Upper lobe of left lung (tissue), 6 donors: ENCODE measurements around the gene GLP2R. TPM values are rescaled to one million over a fixed set of nuclear protein-coding genes. Genes with fewer than 3 reads are reported as not detected.

Source experiments
- ATAC-seq, 2 donors: fragments of 200-7000 bp; cut with Tn5 transposase; one replicate each; pipeline ENCODE4 v1.9.1; 2022; ENCODE audit warnings: mild to moderate bottlenecking in 2 of 2, moderate library complexity in 2 of 2; ENCODE audit not compliant: low FRiP score in 2 of 2
- DNase-seq, 2 donors: peaks; one replicate each; pipeline ENCODE4 v3.0.0-alpha.2; 2019 to 2020
- H3K27ac ChIP-seq, 4 donors: fragments of 200-600 bp; sonication (generic); one replicate each; pipeline ENCODE4 v1.5.1; 2016 to 2019
- H3K27me3 ChIP-seq, 4 donors: fragments of 200-600 bp; sonication (generic); one replicate each; pipeline ENCODE4 v1.5.1; 2017 to 2019
- H3K36me3 ChIP-seq, 4 donors: fragments of 200-600 bp; sonication (generic); one replicate each; pipeline ENCODE4 v1.5.1; 2016 to 2019
- H3K4me1 ChIP-seq, 4 donors: fragments of 200-600 bp; sonication (generic); one replicate each; pipeline ENCODE4 v1.5.1; 2018 to 2019
- H3K4me3 ChIP-seq, 4 donors: fragments of 200-600 bp; sonication (generic); one replicate each; pipeline ENCODE4 v1.5.1; 2017 to 2019; ENCODE audit warnings: mild to moderate bottlenecking in 2 of 4, moderate library complexity in 1 of 4
- H3K9me3 ChIP-seq, 4 donors: fragments of 200-600 bp; sonication (generic); one replicate each; pipeline ENCODE4 v1.5.1; 2018 to 2019
- EP300 ChIP-seq, 4 donors: sonication (generic); formaldehyde crosslinking; IDR thresholded peaks; one replicate each; pipeline ENCODE4 v1.5.1; 2017; ENCODE audit warnings: antibody characterized with exemption in 4 of 4, control low read depth in 2 of 4
- POLR2A ChIP-seq, 4 donors: fragments of 450-650 bp; IDR thresholded peaks; one replicate each; pipeline ENCODE4 v1.5.1; 2016 to 2017; ENCODE audit warnings: antibody characterized with exemption in 4 of 4, mild to moderate bottlenecking in 2 of 4
- POLR2AphosphoS5 ChIP-seq, 2 donors: sonication (generic); formaldehyde crosslinking; IDR thresholded peaks; one replicate each; pipeline ENCODE4 v1.5.1; 2017; ENCODE audit warnings: antibody characterized with exemption in 2 of 2
- WGBS, 2 donors: methylation state at CpG; one replicate each; pipeline ENCODE4 v1.1.5; 2017 to 2018; 5-methylcytosine and 5-hydroxymethylcytosine counted together
- total RNA-seq, 6 donors: library from RNA; depleted of rRNA in 4 of 6; stranded (reverse); fragments of >200 nt in 4 of 6; gene quantifications; one replicate each; pipeline versions ENCODE4 v1.1.0 to v1.2.1, GENCODE V29; 2016 to 2021
- TF ChIP-seq, protein P1 (sequence below), 6 experiments: fragments of 450-650 bp in 4 of 6; fragments of 200-600 bp in 2 of 6; sonication (generic) in 2 of 6; IDR thresholded peaks; one replicate each; pipeline ENCODE4 v1.5.1; 2016 to 2019; ENCODE audit warnings: antibody characterized with exemption in 6 of 6
- donor health status: DM: no; HTN: no; CAD: no; lungs with moderate emphysema.
- donor health status: DM: no; HTN: yes; CAD: no; lungs with severe emphysema.

GLP2R gene
- total RNA-seq, 6 donors from 2014 or later = 0.30 to 2.0 (median 0.78) TPM; not detected in 2

DNA sequence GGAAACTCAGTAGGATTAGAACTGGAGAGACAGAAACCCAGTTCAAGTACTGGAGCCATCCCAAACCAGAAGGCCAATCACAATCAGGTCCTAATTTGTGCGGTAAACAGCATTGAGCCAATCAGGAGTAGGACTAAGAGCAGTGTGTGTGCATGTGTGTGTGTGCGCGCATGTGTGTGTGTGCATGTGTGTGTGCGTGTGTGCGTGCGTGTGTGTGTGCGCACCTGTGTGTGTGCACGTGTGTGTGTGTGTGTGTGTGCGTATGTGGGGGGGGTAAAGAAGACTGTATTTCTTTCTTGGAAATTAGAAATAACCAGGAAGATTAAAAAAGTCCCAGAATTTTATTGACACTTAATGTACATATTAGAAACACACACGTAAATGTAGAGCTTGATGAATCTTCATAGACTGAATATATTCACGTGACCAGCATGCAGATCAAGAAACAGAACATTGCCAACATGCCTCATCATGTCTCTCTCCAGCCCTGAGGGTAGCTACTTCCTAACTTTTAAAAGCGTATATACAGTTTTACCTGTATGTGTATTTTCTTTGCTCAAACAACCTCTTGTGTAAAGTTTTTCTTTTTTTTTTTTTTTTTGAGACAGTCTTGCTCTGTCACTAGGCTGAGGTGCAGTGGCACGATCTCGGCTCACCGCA lies 33.4 kb upstream of the GLP2R start:
- DNase-seq (no peak), ATAC-seq (no peak)
- H3K27me3 ChIP-seq = no peaks in the 10 kb centered on the region
- H3K4me3 ChIP-seq = no peak overlapping the region
- no peak for TF ChIP-seq POLR2AphosphoS5 (IDR thresholded peaks at IDR 0.05)
- TF ChIP-seq, protein P1, sequence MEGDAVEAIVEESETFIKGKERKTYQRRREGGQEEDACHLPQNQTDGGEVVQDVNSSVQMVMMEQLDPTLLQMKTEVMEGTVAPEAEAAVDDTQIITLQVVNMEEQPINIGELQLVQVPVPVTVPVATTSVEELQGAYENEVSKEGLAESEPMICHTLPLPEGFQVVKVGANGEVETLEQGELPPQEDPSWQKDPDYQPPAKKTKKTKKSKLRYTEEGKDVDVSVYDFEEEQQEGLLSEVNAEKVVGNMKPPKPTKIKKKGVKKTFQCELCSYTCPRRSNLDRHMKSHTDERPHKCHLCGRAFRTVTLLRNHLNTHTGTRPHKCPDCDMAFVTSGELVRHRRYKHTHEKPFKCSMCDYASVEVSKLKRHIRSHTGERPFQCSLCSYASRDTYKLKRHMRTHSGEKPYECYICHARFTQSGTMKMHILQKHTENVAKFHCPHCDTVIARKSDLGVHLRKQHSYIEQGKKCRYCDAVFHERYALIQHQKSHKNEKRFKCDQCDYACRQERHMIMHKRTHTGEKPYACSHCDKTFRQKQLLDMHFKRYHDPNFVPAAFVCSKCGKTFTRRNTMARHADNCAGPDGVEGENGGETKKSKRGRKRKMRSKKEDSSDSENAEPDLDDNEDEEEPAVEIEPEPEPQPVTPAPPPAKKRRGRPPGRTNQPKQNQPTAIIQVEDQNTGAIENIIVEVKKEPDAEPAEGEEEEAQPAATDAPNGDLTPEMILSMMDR (IDR thresholded peaks at IDR 0.05) = no peak
- TF ChIP-seq POLR2A (IDR thresholded peaks at IDR 0.05) = no peak
- H3K9me3 ChIP-seq = no peaks in the 10 kb centered on the region
- H3K36me3 ChIP-seq = no peaks in the 10 kb centered on the region
- no peaks in the 10 kb centered on the region for H3K4me1 ChIP-seq
- 92 to 93% methylated on average over 15 of the region's 15 CpGs for WGBS, 2 donors
- H3K27ac ChIP-seq = no peak overlapping the region

DNA sequence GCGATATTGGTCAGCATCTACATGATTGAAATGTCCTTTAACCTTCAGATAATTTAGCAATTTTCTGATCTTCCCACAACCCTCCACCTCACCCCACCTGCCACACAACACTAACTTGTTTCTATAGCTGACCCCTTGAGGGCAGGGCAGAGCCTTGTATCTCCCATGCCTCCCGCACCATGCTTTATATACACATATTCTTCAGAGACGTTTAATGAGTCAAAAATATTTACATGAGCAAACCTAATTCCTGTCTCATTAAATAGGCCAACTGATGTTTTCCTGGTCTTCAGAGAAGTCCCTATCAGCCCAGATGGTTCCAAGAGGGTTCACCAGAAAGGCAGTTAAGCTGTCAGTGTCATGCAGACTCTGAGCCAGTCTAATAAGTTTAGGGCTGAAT lies 27.7 kb upstream of the GLP2R start:
- Histone ChIP-seq H3K4me1 (no peaks in the 10 kb centered on the region), H3K36me3 (no peaks in the 10 kb centered on the region), H3K27me3 (no peaks in the 10 kb centered on the region), H3K27ac (no peak overlapping the region), H3K4me3 (no peak overlapping the region), H3K9me3 (no peaks in the 10 kb centered on the region)
- ATAC-seq (no peak), DNase-seq (no peak)
- 74 to 75% methylated on average over 3 of the region's 3 CpGs for whole genome bisulfite sequencing, 2 donors
- TF ChIP-seq POLR2AphosphoS5 (IDR thresholded peaks at IDR 0.05) (no peak), POLR2A (IDR thresholded peaks at IDR 0.05) (no peak), EP300 (IDR thresholded peaks at IDR 0.05) (no peak)
- TF ChIP-seq, protein P1 (IDR thresholded peaks at IDR 0.05) = no peak

DNA sequence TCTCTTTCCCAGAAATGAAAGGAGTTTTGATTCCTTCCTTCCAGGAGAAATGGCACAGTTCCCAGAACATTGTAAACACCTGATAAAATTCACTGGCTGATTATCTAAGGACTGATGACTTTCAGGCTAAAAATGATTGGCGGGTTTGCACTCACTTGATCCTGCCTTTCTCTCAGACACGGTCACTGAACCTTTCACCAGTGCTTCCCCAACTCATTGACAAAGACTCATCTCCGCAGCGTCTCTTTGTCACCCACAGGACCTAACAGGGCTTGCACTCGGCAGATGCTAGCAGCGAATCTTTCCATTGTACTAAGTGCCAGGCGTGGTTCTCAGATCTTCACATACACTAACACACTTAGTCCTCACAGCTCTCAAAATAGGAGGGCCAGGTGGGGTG lies 27.0 kb upstream of the GLP2R start:
- H3K4me1 ChIP-seq = no peaks in the 10 kb centered on the region
- H3K9me3 ChIP-seq = no peaks in the 10 kb centered on the region
- TF ChIP-seq, protein P1 (IDR thresholded peaks at IDR 0.05) = no peak
- no peak for TF ChIP-seq POLR2AphosphoS5 (IDR thresholded peaks at IDR 0.05)
- no peak for TF ChIP-seq POLR2A (IDR thresholded peaks at IDR 0.05)
- TF ChIP-seq EP300 (IDR thresholded peaks at IDR 0.05) = no peak
- H3K27me3 ChIP-seq = no peaks in the 10 kb centered on the region
- ATAC-seq (no peak), DNase-seq (no peak)
- H3K4me3 ChIP-seq = no peak overlapping the region
- no peak overlapping the region for H3K27ac ChIP-seq
- no peaks in the 10 kb centered on the region for H3K36me3 ChIP-seq
- WGBS, 2 donors = 78 to 83% methylated on average over 7 of the region's 7 CpGs

DNA sequence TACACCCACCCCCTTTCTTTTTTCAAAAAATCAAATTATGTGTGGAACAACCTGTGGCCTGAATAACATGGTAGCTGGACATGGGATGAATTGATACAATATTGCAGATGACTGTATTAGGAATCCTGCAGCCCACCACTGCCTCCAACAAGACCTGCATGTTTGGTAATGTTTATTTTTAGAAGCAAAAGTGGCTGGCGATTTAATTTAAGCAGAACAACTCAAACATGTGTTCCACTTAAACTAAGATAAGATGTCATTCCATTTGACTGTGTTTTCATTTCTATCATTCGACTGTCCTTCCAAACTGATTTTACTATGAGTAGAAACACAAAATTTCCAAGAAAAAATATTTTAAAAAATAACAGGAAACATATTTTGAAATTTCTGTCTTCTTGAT lies 24.2 kb upstream of the GLP2R start:
- Histone ChIP-seq H3K4me1 (no peaks in the 10 kb centered on the region), H3K9me3 (peaks cover 0 to 9% (median 3%) of the 10 kb centered on the region in 4 donors), H3K4me3 (no peak overlapping the region), H3K36me3 (no peaks in the 10 kb centered on the region), H3K27me3 (no peaks in the 10 kb centered on the region), H3K27ac (no peak overlapping the region)
- no peak for DNase-seq
- 46 to 57% methylated on average over 2 of the region's 2 CpGs for WGBS, 2 donors
- no peak for ATAC-seq
- TF ChIP-seq POLR2A (IDR thresholded peaks at IDR 0.05) (no peak), EP300 (IDR thresholded peaks at IDR 0.05) (no peak), POLR2AphosphoS5 (IDR thresholded peaks at IDR 0.05) (no peak)
- TF ChIP-seq, protein P1 (IDR thresholded peaks at IDR 0.05) = no peak

DNA sequence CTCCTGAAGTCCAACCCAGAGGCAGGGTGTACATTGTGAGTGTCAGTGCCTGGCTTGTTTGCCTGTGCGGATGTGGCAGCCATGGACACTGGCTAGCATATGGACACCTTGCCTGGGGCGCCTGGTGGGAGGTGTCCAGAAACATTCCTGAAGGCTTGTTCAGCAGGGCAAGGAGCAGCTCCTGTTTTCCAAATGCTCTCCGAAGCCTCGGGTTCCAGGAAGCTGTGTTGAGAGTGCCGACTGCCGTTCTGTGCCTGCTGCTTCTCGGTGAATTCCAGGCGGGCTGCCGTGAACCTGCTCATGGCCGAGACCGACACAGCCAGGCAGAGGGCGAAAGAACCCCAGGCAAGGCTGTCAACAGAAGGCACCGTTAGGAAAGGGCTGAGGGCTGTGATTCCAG lies 23.4 kb upstream of the GLP2R start:
- H3K9me3 ChIP-seq = peaks cover 0 to 9% (median 3%) of the 10 kb centered on the region in 4 donors
- H3K4me3 ChIP-seq = no peak overlapping the region
- WGBS, 2 donors = 68 to 80% methylated on average over 11 to 13 of the region's 13 CpGs
- H3K27ac ChIP-seq = no peak overlapping the region
- ATAC-seq = no peak
- DNase-seq = no peak
- TF ChIP-seq POLR2AphosphoS5 (IDR thresholded peaks at IDR 0.05) = no peak
- TF ChIP-seq, protein P1 (IDR thresholded peaks at IDR 0.05) = no peak
- no peak for TF ChIP-seq POLR2A (IDR thresholded peaks at IDR 0.05)
- no peak for TF ChIP-seq EP300 (IDR thresholded peaks at IDR 0.05)
- H3K27me3 ChIP-seq = no peaks in the 10 kb centered on the region
- no peaks in the 10 kb centered on the region for H3K36me3 ChIP-seq
- H3K4me1 ChIP-seq = no peaks in the 10 kb centered on the region
